Osteoblast (primary cell): ENCODE results near the gene GBP3. TPM values are rescaled to one million over a fixed set of nuclear protein-coding genes. Genes with fewer than 3 reads are reported as not detected.
"Not testable (repeated sequence)": the region's sequence is repeated elsewhere in the genome, so short reads cannot be mapped to it uniquely, and the experiment has no call there.

Experiments used
- DNase-seq: peaks from one replicate; pipeline ENCODE4 v3.0.0; 2011; ENCODE audit warnings: low spot score, mixed read lengths; ENCODE audit not compliant: insufficient read length; ENCODE audit errors: missing footprints
- H2AFZ ChIP-seq: 2 replicates; pipeline ENCODE4 v1.6.0; 2011; ENCODE audit warnings: mild to moderate bottlenecking, low read length
- H3K27ac ChIP-seq: 2 replicates; pipeline ENCODE4 v1.5.1; 2011; ENCODE audit warnings: mild to moderate bottlenecking, low read depth, low read length, moderate library complexity
- H3K27me3 ChIP-seq: 2 replicates; pipeline ENCODE4 v1.6.0; 2012; ENCODE audit warnings: mild to moderate bottlenecking, control low read depth, inconsistent platforms, low read length, moderate library complexity; ENCODE audit not compliant: insufficient read depth
- H3K36me3 ChIP-seq: 2 replicates; pipeline ENCODE4 v1.5.1; 2011; ENCODE audit warnings: mild to moderate bottlenecking, low read length, control low read depth, moderate library complexity; ENCODE audit not compliant: insufficient read depth
- H3K4me1 ChIP-seq: 2 replicates; pipeline ENCODE4 v1.5.1; 2011; ENCODE audit warnings: mild to moderate bottlenecking, low read length, control low read depth, moderate library complexity; ENCODE audit not compliant: insufficient read depth
- H3K4me2 ChIP-seq: 2 replicates; pipeline ENCODE4 v1.6.0; 2011; ENCODE audit warnings: mild to moderate bottlenecking, low read length; ENCODE audit not compliant: insufficient read depth
- H3K4me3 ChIP-seq: fragments of 200-600 bp; sonication (generic); 3 replicates; pipeline ENCODE4 v1.5.1; 2012; ENCODE audit warnings: mild to moderate bottlenecking, low read length, inconsistent platforms; ENCODE audit not compliant: insufficient read depth
- H3K79me2 ChIP-seq: 2 replicates; pipeline ENCODE4 v1.6.0; 2012; ENCODE audit warnings: mild to moderate bottlenecking, low read length, control low read depth, inconsistent platforms; ENCODE audit not compliant: insufficient read depth
- H3K9me3 ChIP-seq: 2 replicates; pipeline ENCODE4 v1.5.1; 2011; ENCODE audit warnings: low read depth, low read length, control low read depth
- H4K20me1 ChIP-seq: 2 replicates; pipeline ENCODE4 v1.6.0; 2012; ENCODE audit warnings: mild to moderate bottlenecking, low read length, control low read depth; ENCODE audit not compliant: insufficient read depth
- CTCF ChIP-seq: IDR thresholded peaks from 2 replicates; pipeline ENCODE4 v1.5.1; 2011; ENCODE audit warnings: mild to moderate bottlenecking, low read depth, low read length, moderate library complexity; ENCODE audit errors: extremely low read depth
- total RNA-seq: library from RNA; depleted of rRNA; stranded (reverse); fragments of >200 nt; gene quantifications from 2 replicates; pipeline ENCODE4 v1.2.3, GENCODE V29; 2012

The GBP3 gene
- total RNA-seq, 1 donor, result 39.1 TPM

- Histone ChIP-seq H2AFZ (peak overlapping the region; percentile 17), H4K20me1 (peaks cover 5% of the 10 kb centered on the region), H3K9me3 (no peaks in the 10 kb centered on the region), H3K4me1 (peaks cover 30% of the 10 kb centered on the region), H3K36me3 (peaks cover 21% of the 10 kb centered on the region), H3K4me2 (peak overlapping the region; percentile 52), H3K79me2 (peaks cover 73% of the 10 kb centered on the region), H3K4me3 (no peak overlapping the region), H3K27me3 (no peaks in the 10 kb centered on the region), H3K27ac (peak overlapping the region; percentile 82)
- no peak for TF ChIP-seq CTCF
- peak; percentile 45 for DNase-seq
Measured at GRCh38 chr1:88985032-88985431, 37.6 kb downstream of the GBP3 start.

DNA sequence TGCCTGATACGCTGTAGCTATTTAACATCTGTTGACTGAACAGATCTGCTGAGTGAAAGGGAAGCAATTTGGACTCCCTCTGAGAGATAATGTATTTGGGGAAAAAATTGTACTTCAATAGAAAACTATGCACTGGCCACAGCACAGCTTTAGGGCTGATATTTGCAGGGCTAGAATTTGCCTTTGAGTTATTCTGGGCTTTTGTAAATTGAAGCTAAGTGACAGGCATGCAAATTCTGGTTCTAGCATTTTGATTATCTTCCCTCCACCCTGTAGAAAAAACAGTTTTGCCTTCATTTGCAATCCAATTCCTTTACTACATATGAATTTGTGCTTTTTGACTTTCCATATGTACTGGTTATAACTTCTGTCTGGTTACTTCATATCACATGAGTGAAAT, 38.1 kb downstream of the GBP3 start:
- no peak overlapping the region for H2AFZ ChIP-seq
- no peaks in the 10 kb centered on the region for H3K27me3 ChIP-seq
- peak overlapping the region; percentile 58 for H3K4me2 ChIP-seq
- no peak overlapping the region for H3K4me3 ChIP-seq
- peak overlapping the region; percentile 82 for H3K27ac ChIP-seq
- TF ChIP-seq CTCF, result no peak
- peaks cover 21% of the 10 kb centered on the region for H3K36me3 ChIP-seq
- peaks cover 73% of the 10 kb centered on the region for H3K79me2 ChIP-seq
- H4K20me1 ChIP-seq, result peaks cover 4% of the 10 kb centered on the region
- peaks cover 35% of the 10 kb centered on the region for H3K4me1 ChIP-seq
- DNase-seq, result no peak
- H3K9me3 ChIP-seq, result no peaks in the 10 kb centered on the region

GRCh38 chr1:88983791-88984559, 38.7 kb downstream of the GBP3 start:
- no peak for DNase-seq
- H3K9me3 ChIP-seq, result no peaks in the 10 kb centered on the region
- peak overlapping the region; percentile 58 for H3K4me2 ChIP-seq
- H2AFZ ChIP-seq, result no peak overlapping the region
- peaks cover 21% of the 10 kb centered on the region for H3K36me3 ChIP-seq
- peak; percentile 64 for TF ChIP-seq CTCF
- H3K4me1 ChIP-seq, result peaks cover 38% of the 10 kb centered on the region
- peaks cover 5% of the 10 kb centered on the region for H4K20me1 ChIP-seq
- H3K79me2 ChIP-seq, result peaks cover 70% of the 10 kb centered on the region
- no peaks in the 10 kb centered on the region for H3K27me3 ChIP-seq
- H3K27ac ChIP-seq, result peak overlapping the region; percentile 82
- no peak overlapping the region for H3K4me3 ChIP-seq

- no peak for TF ChIP-seq CTCF
- no peaks in the 10 kb centered on the region for H3K27me3 ChIP-seq
- no peaks in the 10 kb centered on the region for H3K9me3 ChIP-seq
- no peak overlapping the region for H2AFZ ChIP-seq
- H3K4me1 ChIP-seq, result peaks cover 38% of the 10 kb centered on the region
- peaks cover 62% of the 10 kb centered on the region for H3K79me2 ChIP-seq
- H3K36me3 ChIP-seq, result peaks cover 20% of the 10 kb centered on the region
- peak overlapping the region; percentile 2 for H3K27ac ChIP-seq
- peak overlapping the region; percentile 46 for H3K4me2 ChIP-seq
- peaks cover 9% of the 10 kb centered on the region for H4K20me1 ChIP-seq
- DNase-seq, result peak; percentile 46
- H3K4me3 ChIP-seq, result no peak overlapping the region
Measured at GRCh38 chr1:88982055-88982454, 40.6 kb downstream of the GBP3 start.

DNA sequence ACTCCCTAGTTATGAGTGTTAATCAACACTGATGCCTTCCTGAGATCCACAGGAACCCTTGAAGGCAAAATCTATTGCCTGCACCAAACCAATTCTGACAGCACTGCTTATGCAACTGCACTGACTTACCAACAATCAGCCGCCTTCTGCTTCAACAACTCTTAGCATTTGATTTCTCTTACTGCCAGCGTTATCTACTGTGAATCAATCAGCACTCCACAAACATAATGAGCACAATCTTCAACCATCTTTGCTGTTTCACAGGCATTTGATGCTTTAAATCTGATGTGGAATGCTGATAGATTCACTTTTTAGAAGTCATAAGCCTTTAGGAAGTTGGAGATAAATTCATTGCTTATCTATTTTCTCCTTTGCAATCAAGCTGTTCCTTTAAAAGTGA, 41.2 kb downstream of the GBP3 start:
- H3K9me3 ChIP-seq, H3K4me3 ChIP-seq, DNase-seq, H2AFZ ChIP-seq, H4K20me1 ChIP-seq, H3K27me3 ChIP-seq: not testable (repeated sequence)
- Histone ChIP-seq H3K27ac (peak overlapping the region; percentile 2), H3K4me2 (peak overlapping the region; percentile 46), H3K36me3 (peaks cover 16% of the 10 kb centered on the region), H3K4me1 (peaks cover 38% of the 10 kb centered on the region), H3K79me2 (peaks cover 57% of the 10 kb centered on the region)
